ENCODE data around the gene THBS2.
A peak's percentile ranks its signal among the peaks of the same experiment; 100 is the strongest.

THBS2 gene

DNA sequence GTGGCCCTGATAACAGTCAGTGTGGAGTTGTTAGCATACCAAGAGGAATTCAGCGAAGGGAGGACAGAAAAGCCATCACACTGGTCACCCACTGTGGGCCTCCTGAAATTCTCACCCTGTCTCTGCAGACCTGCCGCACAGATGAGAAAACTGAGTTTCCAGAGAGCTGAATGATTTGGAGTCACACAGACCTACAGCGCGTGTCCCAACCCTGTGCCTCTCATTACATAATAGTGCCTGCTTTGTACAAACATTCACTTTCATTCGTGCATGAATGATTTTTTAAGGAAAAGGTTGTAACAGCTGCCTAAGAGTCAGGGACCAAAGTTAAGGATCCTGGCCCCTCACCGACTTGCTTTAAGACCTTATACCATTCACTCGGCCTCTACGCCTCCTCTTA lies 62.7 kb downstream of the THBS2 start:
- no peak for TF ChIP-seq CTCF (IDR thresholded peaks at IDR 0.05; ENCODE audit: low read depth, low read length, missing control alignments)
- in situ Hi-C loops (cut with HindIII; ENCODE audit: low sequenced_read_pairs): no loop called here
- DNase-seq (ENCODE audit: low read depth): no peak
- no peak overlapping the region for H3K4me3 ChIP-seq (ENCODE audit: low read depth, low read length)

GRCh38 chr6:169190144-169190584 lies 63.5 kb downstream of the THBS2 start:
- H3K4me3 ChIP-seq (ENCODE audit: low read depth, low read length): no peak overlapping the region
- TF ChIP-seq CTCF (IDR thresholded peaks at IDR 0.05; ENCODE audit: low read depth, low read length, missing control alignments): no peak
- DNase-seq (ENCODE audit: low read depth): peak; percentile 82
- in situ Hi-C loops (cut with HindIII; ENCODE audit: low sequenced_read_pairs): no loop called here

- in situ Hi-C loops (cut with HindIII; ENCODE audit: low sequenced_read_pairs): no loop called here
- H3K4me3 ChIP-seq (ENCODE audit: low read depth, low read length): no peak overlapping the region
- DNase-seq (ENCODE audit: low read depth): no peak
- no peak for TF ChIP-seq CTCF (IDR thresholded peaks at IDR 0.05; ENCODE audit: low read depth, low read length, missing control alignments)
Observed at GRCh38 chr6:169189686-169190085, 64.0 kb downstream of the THBS2 start.

DNA sequence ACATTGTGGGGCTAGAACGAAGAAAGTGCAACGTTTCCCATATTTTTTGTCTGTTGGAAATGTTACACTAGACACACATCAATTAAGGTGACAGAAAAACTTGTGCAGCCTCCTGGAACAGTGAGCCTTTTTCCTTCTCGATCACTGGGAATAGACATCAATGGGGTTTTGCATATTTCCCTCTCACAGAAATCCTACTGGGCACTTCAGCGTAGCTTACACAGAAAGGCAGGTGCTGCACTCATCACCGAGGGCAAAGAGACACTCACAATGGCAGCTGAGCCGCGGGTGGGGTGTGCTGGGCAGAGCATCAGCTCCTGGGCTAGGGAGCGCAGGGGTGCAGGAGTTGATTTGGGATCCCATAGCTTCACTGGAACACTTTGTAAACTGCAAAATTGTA lies 64.5 kb downstream of the THBS2 start:
- DNase-seq (ENCODE audit: low read depth): no peak
- no peak overlapping the region for H3K4me3 ChIP-seq (ENCODE audit: low read depth, low read length)
- no peak for TF ChIP-seq CTCF (IDR thresholded peaks at IDR 0.05; ENCODE audit: low read depth, low read length, missing control alignments)
- in situ Hi-C loops (cut with HindIII; ENCODE audit: low sequenced_read_pairs): no loop called here

- DNase-seq (ENCODE audit: low read depth): peak; percentile 93
- no peak for TF ChIP-seq CTCF (IDR thresholded peaks at IDR 0.05; ENCODE audit: low read depth, low read length, missing control alignments)
- no peak overlapping the region for H3K4me3 ChIP-seq (ENCODE audit: low read depth, low read length)
- in situ Hi-C loops (cut with HindIII; ENCODE audit: low sequenced_read_pairs): no loop called here
Observed at GRCh38 chr6:169188475-169188874, 65.2 kb downstream of the THBS2 start.

DNA sequence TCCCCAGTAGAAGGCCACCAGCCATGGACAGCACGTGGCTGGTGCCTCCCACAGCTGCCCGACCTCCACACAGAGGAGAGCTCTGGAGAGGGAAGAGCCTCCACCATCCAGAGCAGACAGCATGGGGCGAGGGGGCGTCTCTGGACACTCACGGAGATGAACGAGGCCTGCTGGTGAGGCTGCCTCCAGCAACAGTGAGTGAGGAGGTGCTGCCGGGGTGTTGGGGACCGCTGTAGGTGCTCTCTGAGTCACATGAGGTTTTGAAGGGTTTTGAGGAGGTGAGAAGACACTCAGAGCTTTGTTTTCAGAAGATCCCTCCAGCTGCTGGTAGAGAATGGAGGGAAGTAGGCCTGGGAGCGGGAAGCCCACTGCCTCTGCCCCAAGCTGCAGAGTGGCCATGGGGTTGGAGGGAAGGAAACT lies 65.6 kb downstream of the THBS2 start:
- in situ Hi-C loops (cut with HindIII; ENCODE audit: low sequenced_read_pairs): no loop called here
- no peak for TF ChIP-seq CTCF (IDR thresholded peaks at IDR 0.05; ENCODE audit: low read depth, low read length, missing control alignments)
- DNase-seq (ENCODE audit: low read depth): no peak
- H3K4me3 ChIP-seq (ENCODE audit: low read depth, low read length): no peak overlapping the region

All from astrocyte of the cerebellum (primary cell).